ENCODE measurements around the gene LILRB5. TPM values are rescaled to one million over a fixed set of nuclear protein-coding genes. Genes with fewer than 3 reads are reported as not detected.

The LILRB5 gene
- total RNA-seq, 4 donors from 2014 or later, result 0.70 to 5.9 (median 3.3) TPM

DNA sequence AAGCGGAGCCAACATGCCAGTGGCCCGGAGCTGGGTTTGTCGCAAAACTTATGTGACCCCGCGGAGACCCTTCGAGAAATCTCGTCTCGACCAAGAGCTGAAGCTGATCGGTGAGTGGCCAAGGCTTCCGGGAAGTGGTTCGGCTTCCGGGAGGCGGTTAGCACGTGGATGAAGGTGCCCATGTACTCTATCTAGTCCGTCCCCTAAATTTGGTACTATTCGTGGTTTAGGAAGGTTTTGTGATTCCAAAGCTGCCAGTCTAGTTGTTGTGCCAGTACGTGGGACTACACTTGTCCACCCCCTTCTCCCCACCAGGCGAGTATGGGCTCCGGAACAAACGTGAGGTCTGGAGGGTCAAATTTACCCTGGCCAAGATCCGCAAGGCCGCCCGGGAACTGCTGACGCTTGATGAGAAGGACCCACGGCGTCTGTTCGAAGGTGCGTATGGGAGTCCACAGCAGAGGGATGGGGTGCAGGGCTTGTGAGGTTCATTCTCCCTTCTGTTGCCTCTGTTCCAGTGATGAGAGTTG is 55.8 kb downstream of the LILRB5 start:
- in situ Hi-C loops (cut with MboI; ENCODE audit: low sequenced_read_pairs in 4 of 4), result loop anchor here in 1 of 4 donors (10.0 kb wide), 1 partner anchor 254 kb away; no protein-coding TSS in a partner anchor
- no peaks in the 10 kb centered on the region for H3K27me3 ChIP-seq
- intact Hi-C loops (cut with DNase I; ENCODE audit: low total_unique reads), result loop anchor here (5.0 to 10.0 kb wide), 3 partner anchors 39 to 1404 kb away; partner anchors contain the start of genes ZNF524 and ZNF865
- H3K4me1 ChIP-seq, result peaks cover 46 to 47% of the 10 kb centered on the region in 2 donors
- no peaks in the 10 kb centered on the region for H3K9me3 ChIP-seq
- peak overlapping the region; percentile 76 to 86 (median 77) for H3K4me3 ChIP-seq
- peak overlapping the region; percentile 88 to 95 (median 92) for H3K27ac ChIP-seq
- no peak for ATAC-seq
- peaks cover 0 to 41% of the 10 kb centered on the region in 2 donors for H3K36me3 ChIP-seq
- DNase-seq, result no peak
- TF ChIP-seq CTCF (IDR thresholded peaks at IDR 0.05 in 4 of 5, conservative IDR thresholded peaks at IDR 0.05 in 1 of 5) (no peak), POLR2A (IDR thresholded peaks at IDR 0.05) (no peak)

Small RNA genes within 50 kb of the gene (microRNA-seq; reads per million reads assigned to microRNA genes)
- 0 reads per million in 2 donors for gene MIR4752 (ENCODE audit: borderline replicate concordance in 2 of 2)

Other genes starting within 250 kb of the LILRB5 start
- not detected for gene VSTM1, start 193.4 kb downstream of the LILRB5 start, total RNA-seq
- gene TARM1, start 175.9 kb downstream of the LILRB5 start, total RNA-seq, result not detected
- gene OSCAR, start 156.5 kb downstream of the LILRB5 start, total RNA-seq, result 1 to 10 TPM in 1 of 4 donors, under 1 TPM in 2, not detected in 1; 0.29 to 3.0 (median 0.69) TPM
- 10 to 100 TPM; 29.5 to 84.9 (median 60.6) TPM for gene NDUFA3, start 154.4 kb downstream of the LILRB5 start, total RNA-seq
- 10 to 100 TPM in 3 of 4 donors, 1 to 10 TPM in 1; 7.5 to 18.1 (median 17.5) TPM for gene TFPT, start 141.6 kb downstream of the LILRB5 start, total RNA-seq
- 10 to 100 TPM; 26.6 to 39.4 (median 37.2) TPM for gene PRPF31, start 141.5 kb downstream of the LILRB5 start, total RNA-seq
- 10 to 100 TPM in 2 of 4 donors, 1 to 10 TPM in 2; 5.1 to 14.0 (median 10.2) TPM for gene CNOT3, start 119.5 kb downstream of the LILRB5 start, total RNA-seq
- gene LENG1, start 97.6 kb downstream of the LILRB5 start, total RNA-seq, result 10 to 100 TPM in 3 of 4 donors, 1 to 10 TPM in 1; 6.5 to 14.2 (median 11.9) TPM
- 1 to 10 TPM in 1 of 4 donors, under 1 TPM in 1, not detected in 2; 0.87 to 1.6 TPM for gene TMC4, start 84.1 kb downstream of the LILRB5 start, total RNA-seq
- gene MBOAT7, start 67.7 kb downstream of the LILRB5 start, total RNA-seq, result 10 to 100 TPM; 11.6 to 36.4 (median 19.3) TPM
- gene TSEN34, start 66.0 kb downstream of the LILRB5 start, total RNA-seq, result 10 to 100 TPM; 40.9 to 48.9 (median 43.9) TPM
- 1,000 to 10,000 TPM; 1,002 to 1,381 (median 1,253) TPM for gene RPS9, start 56.4 kb downstream of the LILRB5 start, total RNA-seq
- 1 to 10 TPM in 2 of 4 donors, under 1 TPM in 1, not detected in 1; 0.51 to 7.1 (median 3.6) TPM for gene LILRB3, start 34.3 kb downstream of the LILRB5 start, total RNA-seq
- 1 to 10 TPM in 1 of 4 donors, under 1 TPM in 2, not detected in 1; 0.19 to 1.1 (median 0.52) TPM for gene LILRA6, start 14.5 kb downstream of the LILRB5 start, total RNA-seq
- gene LILRB2, start 23.8 kb upstream of the LILRB5 start, total RNA-seq, result 1 to 10 TPM in 3 of 4 donors, under 1 TPM in 1; 0.61 to 1.3 (median 1.2) TPM
- 1 to 10 TPM in 2 of 4 donors, under 1 TPM in 1, not detected in 1; 0.98 to 2.4 (median 1.1) TPM for gene LILRA5, start 55.9 kb upstream of the LILRB5 start, total RNA-seq
- gene LILRA4, start 81.9 kb upstream of the LILRB5 start, total RNA-seq, result not detected
- gene LAIR1, start 107.7 kb upstream of the LILRB5 start, total RNA-seq, result 1 to 10 TPM in 3 of 4 donors, under 1 TPM in 1; 0.12 to 3.5 (median 2.9) TPM
- under 1 TPM in 1 of 4 donors, not detected in 3; 0.41 TPM for gene TTYH1, start 158.2 kb upstream of the LILRB5 start, total RNA-seq
- 10 to 100 TPM in 3 of 4 donors, 1 to 10 TPM in 1; 9.9 to 49.5 (median 15.5) TPM for gene LENG8, start 191.9 kb upstream of the LILRB5 start, total RNA-seq
- gene LENG9, start 206.5 kb upstream of the LILRB5 start, total RNA-seq, result 1 to 10 TPM; 1.5 to 4.9 (median 3.4) TPM
- 1 to 10 TPM in 2 of 4 donors, under 1 TPM in 1, not detected in 1; 0.83 to 4.6 (median 4.2) TPM for gene CDC42EP5, start 216.0 kb upstream of the LILRB5 start, total RNA-seq
- not detected for gene LAIR2, start 245.6 kb upstream of the LILRB5 start, total RNA-seq